OCI-M2 (cell line): ENCODE results near the gene PADI3.

Experiments used
- DNase-seq: peaks from one replicate; lab custom pipeline; 2025; ENCODE audit not compliant: unreplicated experiment; lab: John Stamatoyannopoulos, UW

Gene PADI3

DNA sequence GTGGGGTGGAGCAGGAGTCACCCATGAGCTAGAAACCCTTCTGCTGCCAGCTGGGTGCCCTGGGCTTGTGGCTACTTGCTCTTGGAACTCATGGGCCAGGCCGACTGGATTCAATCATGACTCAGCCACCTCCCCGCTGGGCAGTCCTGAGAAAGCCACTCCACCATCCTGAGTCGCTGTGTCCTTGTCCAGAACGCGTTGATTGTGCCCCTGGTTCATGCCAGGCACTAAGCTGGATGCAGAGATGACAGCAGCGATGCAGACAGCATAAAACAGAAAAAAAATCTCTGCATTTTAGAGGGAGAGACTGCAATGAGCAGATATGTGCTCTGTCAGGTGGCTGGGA, 33.4 kb upstream of the PADI3 start:
- no peak for DNase-seq

DNA sequence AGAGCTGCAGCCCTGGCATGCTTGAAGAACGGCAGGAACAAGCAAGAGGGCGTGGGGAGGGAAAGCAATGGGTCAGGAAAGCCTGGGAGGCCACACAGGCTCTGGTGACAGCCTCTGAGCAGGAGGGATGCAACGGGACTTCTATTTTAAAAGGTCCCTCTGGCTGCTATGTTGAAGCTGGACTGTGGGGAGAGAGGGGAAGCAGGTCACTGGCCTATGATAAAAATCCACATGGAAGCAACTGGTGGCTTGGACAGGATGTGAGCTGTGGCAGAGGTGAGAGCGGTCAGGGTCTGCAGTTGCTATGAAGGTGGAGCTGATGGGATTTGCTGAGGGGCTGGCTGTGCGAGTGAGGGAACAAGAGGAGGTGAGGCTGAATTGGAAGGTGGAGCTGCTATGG, 32.8 kb upstream of the PADI3 start:
- no peak for DNase-seq

DNA sequence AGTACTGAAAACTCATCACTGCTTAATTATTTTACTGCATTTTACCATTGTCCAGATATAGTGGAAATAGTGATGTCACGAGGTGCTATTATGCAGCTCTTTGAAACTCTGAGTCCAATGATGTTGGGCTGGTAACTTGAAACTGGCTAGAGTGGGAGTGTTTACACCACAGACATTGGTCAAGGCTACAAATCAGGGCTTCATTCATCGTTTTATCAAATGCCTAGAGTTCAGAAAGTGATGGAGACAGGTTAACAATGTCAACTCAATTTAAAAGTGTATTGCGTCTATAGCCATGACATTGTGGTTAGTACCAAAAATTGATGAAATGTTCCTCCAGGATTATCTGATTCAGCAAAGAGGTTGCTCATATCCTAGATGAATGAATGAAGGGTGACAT, 31.3 kb upstream of the PADI3 start:
- no peak for DNase-seq

DNA sequence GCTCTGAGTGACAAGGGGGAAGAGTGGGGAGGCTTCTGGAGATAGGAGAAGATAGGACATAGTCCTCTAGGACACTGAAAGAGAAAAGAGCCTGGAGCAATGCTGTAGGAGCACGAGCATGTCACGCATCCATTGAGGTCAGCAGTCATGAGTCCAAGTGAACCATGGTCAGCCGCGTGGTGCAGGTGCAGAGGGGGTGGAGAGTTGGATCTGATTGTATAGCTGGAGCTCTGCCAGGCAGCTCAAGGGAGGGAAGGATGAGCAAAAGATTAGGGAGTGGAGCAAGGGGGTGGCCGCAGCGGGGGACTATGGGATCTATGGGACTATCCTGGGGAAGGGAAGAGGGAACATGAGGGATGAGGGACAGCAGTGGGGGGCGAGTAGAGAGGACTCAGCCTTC, 30.0 kb upstream of the PADI3 start:
- no peak for DNase-seq

DNA sequence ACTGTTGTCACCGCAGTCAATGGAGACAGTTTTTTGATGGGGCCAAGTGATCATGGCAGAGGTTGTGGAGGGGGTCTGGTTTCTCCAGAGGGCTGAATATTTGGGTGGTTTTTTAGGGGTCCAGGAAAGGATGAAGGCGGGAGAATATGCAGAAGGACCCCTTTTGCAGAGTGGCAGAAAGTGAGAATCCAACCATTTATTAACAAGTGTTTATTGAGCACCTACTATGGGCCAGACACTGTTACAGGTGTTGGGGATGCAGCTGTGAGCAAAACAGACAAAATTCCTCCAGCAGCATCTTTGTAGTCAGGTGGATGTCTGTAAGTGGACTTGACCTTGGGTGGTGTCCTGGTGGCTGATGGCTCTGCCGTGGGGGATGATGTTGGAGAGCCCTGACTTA, 28.6 kb upstream of the PADI3 start:
- no peak for DNase-seq

DNA sequence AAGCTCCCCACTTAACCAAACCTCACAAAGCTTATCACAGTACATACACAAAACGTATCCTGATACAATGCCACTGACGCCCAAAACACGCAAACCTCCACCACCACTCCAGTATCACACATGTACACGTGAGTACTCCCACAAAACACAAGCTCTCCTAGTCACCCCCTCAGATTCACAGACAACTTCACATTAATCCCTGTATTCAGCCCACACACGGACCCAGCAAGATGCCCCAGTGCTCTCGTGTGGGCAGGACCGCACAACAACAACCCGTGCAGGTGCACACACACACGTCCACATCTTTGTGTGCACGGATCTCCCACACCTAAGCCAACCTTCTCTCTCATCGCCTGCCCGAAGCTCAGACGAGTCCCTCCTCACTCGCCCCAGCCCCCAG, 26.3 kb upstream of the PADI3 start:
- no peak for DNase-seq

DNA sequence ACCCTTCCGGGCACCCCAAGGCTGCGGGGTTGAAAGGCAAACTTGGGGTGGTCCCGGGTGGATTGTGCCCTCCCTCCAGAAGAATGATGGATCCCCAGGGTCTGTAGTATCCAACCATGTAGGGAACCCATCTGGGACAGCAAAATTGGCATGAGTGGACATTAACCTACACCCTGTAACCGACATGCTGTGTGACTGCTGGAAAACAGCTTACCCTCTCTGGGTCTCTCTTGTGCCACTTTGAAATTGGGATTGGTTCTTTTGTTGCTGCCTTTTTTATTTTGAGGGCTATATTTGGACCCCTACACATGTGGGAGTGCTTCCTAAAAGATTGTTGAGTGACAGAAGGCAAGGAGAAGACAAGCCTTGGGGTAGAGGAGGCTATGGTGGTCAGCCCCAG, 24.5 kb upstream of the PADI3 start:
- no peak for DNase-seq

DNA sequence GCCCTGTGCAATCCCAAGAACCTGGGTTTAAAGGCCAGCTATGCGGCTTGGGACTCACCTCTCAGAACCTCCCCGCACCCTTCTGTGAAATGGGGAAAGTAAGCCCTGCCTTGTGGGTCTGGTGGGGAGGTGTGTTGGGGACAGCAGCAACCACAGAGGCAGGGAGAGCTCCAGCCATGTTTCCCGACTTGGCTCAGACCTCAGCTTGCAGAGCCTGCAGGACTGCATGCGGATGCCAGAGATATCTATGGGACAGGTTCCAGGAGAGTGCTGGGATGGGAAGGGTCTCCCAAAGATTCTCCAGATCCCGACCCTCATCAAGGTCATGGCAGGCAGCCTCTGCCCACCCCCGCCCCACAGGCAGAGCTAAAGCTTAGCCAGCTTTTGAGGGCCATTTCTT, 23.8 kb upstream of the PADI3 start:
- no peak for DNase-seq

DNA sequence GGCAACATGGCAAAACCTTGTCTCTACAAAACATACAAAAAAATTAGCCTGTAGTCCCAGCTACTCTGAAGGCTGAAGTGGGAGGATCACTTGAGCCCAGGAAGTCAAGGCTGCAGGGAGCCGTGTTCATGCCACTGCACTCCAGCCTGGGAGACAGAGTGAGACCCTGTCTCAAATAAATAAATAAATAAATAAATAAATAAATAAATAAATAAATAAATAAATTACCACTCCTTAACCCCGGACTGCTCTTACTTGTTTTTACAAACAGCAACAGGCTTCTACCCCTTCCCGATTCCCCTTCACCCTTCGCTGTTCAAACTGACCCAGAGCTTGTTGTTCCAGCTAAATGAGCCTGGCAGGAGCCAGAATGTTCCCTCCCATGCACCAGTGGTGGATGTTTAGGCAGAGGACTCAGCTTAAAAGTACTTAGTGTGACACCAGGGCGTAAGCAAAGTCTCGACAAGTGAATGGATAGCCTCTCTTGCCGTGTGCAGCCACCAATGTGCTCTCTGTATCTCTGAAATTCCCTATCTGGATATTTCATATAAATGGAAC, 21.5 kb upstream of the PADI3 start:
- no peak for DNase-seq

DNA sequence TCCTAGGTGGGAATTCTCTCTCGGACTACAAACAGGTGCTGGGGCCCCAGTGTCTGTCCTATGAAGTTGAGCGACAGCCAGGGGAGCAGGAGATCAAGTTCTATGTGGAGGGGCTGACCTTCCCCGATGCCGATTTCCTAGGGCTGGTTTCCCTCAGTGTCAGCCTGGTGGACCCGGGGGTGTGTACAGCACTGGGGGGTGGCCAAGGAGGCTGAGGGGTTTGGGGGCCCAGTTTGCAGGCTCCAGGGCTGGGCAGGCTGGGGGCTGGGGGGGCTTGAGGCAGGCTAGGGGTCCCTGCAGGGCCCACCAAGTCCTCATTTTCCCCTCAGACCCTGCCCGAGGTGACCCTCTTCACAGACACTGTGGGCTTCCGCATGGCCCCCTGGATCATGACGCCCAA, 20.3 kb upstream of the PADI3 start:
- no peak for DNase-seq

DNA sequence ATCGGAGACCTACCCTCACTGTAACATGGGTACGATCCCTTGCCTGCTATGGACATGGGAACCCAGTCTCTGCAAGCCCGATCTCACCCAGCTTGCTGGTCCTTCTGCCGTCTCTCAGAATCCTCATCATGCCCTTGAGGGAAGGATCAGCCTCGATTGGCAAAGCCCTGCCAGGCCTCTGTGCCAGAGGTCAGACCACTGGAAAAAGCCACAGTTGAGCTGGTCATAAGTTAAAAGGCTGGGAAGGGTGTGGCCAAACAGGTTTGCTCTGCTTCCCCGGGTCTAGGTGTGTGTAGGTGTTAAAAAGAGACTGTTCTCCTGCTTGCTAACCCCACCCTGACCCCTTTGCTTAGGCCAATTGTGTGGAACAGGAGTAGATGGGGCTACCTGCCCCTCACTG, 19.5 kb upstream of the PADI3 start:
- no peak for DNase-seq

DNA sequence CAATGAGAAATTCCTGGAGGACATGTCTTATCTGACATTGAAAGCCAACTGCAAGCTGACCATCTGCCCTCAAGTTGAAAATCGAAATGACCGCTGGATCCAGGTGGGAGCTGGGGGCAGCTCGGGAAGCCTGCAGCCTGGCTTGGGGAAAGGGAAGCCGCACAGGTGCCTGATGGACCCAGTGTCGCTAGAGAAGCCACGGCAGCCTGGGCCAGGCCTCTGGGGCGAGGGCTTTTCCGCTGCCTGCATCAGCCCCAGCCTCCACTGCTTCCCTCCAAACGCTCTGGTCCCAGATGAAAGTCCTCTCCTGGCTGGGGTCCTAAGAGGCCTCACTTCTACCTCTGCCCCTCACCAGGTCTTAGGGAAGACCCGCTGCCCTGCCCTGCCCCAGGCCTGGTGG, 18.8 kb upstream of the PADI3 start:
- DNase-seq: no peak

DNA sequence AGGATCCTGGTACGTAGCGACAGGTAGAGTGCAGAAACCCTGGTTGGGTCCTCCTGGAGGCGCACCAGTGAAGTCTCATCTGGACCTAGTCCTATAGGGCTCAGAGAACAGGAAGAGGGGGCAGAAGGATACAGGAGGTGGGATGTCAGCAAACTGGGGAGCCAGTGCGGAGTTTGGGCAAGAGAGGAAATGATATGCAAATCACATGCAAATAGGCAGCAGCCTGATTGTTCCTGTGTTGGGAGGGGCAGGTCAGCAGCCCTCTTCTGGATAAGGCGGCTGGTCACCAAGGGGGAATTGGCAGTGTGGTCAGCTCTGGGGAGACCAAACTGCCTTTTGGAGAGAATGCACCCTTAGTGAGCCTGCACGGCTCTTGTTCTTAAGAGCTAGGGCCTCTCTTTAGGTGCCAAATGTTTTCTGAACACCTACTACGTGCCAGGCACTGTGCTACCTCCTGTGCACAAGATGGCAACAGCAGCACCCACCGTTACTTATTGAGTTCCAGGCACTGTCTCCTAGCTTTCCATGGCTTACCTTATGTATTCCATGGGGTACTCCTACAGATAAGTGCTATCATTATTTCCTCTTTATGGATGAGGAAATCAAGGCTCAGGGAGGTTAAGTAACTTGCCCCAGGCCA, 18.1 kb upstream of the PADI3 start:
- no peak for DNase-seq

DNA sequence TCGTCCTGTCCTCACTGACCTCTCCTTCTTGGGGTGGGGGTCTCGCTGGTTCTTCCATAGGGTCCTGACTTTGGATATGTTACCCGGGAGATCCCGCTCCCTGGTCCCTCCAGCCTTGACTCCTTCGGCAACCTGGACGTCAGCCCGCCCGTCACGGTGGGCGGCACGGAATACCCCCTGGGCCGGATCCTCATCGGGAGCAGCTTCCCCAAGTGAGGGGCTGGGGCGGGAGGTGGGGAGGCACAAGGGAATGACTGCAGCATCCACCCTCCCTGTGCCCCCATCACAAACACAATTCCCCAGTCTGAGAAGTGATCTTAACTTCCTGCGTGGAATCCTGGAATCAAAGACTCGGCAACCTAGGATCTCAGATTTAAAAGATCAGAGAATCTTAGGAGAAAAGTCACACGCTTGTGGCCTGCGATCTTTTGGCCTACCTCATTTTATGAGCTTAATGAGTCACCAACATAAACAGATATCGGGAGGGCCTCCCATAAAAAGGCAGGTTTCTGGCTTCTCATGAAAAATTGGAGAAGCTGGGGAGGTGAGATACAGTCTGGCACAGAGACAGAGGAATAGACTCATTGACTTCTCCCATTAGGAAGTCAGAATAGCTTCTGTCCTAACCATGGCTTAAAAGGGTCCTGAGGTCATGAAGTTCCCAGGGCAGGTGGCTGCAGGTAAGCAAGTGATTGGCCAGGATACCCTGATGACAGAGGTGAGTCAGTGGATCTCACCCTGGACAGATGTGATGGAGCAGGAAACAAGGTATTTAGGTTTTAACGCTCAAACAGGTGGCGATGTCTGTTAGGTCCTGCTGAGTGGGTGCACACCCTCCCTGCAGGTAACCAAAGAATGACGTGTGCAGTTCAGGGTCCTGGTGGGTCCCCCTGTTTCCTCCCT, 15.9 kb upstream of the PADI3 start:
- no peak for DNase-seq

DNA sequence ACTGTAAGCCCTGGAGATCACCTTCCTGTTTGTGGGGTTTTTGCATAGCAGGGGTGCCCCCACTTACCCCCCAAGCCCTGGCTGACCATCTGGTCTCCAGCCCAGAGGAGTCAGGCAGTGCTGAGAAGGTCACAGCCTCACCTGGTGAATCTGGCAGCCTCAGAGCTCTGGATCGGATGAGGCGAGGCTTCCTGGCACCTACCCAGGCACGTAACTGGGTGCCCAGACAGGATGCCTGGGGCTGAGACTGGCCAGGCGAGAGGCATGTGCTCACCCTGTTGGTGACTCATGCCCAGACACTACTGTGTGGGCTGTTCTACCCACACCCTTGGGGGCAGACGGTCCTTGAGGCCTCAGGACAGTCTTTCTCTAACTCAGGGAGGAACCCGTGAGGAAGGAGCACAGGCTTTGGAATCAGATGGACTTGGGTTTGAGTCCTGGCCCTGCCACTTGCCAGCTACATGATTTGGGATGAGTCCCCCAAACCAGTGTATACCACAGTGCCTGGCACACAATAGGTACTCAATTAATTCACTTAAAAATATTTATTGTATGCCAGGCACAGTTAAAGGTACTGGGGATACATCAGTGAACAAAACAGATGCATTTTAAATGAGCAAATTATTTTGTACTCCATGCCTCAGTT, 15.1 kb upstream of the PADI3 start:
- no peak for DNase-seq

DNA sequence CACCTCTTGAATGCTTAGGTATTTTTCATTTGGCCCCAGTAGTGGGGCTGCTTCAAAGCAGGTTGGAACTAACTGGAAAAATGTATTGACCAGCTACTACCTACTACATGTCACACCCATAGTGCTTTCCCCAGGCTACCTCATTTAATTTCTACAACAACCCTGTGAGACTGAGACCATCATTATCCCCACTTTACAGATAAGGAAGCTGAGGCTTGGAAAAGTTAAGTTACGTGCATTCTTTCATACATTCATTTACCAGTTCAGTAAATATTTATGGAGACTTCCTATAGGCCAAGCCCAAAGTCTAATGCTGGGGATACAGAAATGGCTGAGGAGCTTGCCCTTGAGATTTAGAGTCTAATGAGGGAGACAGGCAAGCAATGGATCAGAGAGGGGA, 14.5 kb upstream of the PADI3 start:
- DNase-seq: no peak

DNA sequence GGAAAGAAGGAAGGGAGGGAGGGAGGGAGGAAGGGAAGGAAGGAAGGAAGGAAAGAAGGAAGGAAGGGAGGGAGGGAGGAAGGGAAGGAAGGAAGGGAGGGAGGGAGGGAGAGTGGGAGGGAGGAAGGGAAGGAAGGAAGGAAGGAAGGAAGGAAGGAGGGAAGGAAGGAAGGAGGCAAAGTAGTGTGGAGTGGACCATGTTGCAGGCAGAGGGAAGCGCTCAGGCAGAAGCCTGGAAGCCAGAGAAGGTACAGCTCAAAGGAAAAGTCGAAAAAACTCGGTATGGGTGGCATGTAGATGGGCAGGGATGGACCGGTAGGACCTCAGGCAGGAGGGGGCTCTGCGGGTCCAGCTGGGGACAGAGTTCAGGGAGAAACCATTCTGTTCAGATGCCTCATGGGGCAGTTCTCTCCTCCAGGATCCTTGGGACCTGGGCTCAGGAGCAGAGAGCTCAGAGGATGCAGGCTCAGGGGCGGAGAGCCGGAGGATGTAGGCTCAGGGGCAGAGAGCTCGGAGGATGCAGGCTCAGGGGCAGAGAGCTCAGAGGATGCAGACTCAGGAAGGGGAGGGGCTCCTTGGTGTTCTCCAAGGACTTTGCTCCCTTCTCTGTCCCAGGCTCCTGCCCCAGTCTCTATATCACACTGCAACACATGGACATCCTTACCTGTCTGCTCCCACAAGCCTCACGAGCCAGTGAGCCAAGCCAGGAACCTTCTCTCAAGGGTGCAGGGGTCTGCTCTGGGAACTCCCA, 13.6 kb upstream of the PADI3 start:
- no peak for DNase-seq

DNA sequence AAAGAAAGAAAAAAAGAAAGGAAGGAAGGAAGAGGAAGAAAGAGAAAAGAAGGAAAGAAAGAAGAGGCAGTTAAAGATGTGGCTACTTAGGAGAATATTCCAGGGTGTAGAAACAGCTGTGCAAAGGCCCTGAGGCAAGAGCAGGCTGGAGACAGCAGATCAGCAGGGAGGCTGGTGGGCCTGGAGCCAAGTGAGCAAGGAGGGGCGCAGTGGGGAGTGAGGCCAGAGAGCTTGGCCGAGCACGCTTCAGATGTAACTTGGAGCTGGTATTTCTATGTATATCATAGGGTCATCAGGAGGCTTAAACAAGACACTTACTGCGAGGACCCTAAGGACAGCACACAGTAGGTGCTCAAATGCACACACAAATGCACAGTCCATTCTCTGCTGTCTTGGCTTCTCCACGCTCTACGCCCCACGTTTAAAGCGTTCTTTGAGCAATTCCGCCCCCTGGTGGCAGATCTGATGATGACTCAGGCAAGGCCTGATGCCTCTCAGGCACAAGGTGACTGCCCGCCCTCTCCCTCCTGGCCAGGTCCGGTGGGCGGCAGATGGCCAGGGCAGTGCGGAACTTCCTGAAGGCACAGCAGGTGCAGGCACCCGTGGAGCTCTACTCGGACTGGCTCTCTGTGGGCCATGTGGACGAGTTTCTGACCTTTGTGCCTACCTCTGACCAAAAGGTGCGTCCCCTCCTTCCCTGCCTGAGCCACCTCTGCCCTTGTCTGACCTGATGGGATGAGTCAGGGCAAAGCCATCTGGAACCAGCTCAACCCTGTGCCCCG, 11.9 kb upstream of the PADI3 start:
- no peak for DNase-seq

DNA sequence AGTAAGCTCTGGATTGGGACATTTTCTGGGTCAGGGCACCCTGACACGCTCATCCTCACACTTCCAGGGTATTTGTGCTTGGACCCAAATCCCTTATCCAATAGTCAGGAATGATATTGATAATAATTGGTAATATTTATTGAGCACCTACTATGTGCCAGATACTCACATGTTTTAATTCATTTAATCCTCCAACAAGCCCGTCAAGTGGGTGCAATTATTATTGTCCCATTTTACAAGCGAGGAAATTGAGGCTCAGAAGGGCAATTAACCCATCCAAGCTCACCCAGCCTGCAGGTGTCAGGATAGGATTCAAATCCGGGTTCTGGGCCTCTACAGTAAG, 11.4 kb upstream of the PADI3 start:
- DNase-seq: no peak

DNA sequence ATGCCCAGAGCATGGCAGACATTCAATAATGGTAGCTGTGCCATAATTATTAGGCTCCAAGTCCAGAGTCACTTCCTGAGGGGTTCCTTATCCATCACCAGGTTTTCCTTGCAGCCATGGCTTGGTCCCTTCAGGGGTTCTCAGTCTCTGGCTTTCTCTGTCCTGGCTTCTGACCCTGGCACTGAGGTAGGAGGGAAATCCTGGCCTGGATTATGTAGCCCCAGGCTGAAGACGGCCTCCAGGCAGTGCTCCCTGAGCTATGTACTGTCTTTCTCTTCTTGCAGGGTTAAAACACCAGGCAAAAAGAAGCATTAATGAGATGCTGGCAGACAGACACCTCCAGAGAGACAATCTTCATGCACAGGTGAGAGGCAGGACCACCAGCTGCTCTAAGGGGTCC, 9.5 kb upstream of the PADI3 start:
- DNase-seq: no peak
